H1 (cell line): Measurements from ENCODE around the gene PTH1R. TPM values are rescaled to one million over a fixed set of nuclear protein-coding genes. Genes with fewer than 3 reads are reported as not detected.

ENCODE experiments used
- CTCF ChIA-PET: fragments of 300-600 bp; sonication (Branson Sonifier 250); formaldehyde crosslinking; loops from one replicate; lab custom pipeline; 2021; ENCODE audit not compliant: partially characterized antibody; lab: Charles Lee
- POLR2A ChIA-PET: fragments of 300-600 bp; sonication (Branson Sonifier 250); formaldehyde crosslinking; loops from one replicate; lab custom pipeline; 2021; ENCODE audit warnings: inconsistent platforms; ENCODE audit not compliant: partially characterized antibody; lab: Charles Lee
- DNase-seq, 2 experiments: peaks; one replicate each; pipeline versions ENCODE4 v3.0.0 to v3.0.0-alpha.2; 2010 to 2022; ENCODE audit warnings: low spot score in 2 of 2, low read depth in 1 of 2, mixed read lengths in 1 of 2
- FAIRE-seq: peaks from 2 replicates; lab custom pipeline; 2011; peaks lifted over from hg19 to GRCh38; lab: Jason Lieb, UNC
- H2AFZ ChIP-seq: 2 replicates; pipeline ENCODE4 v1.8.1; 2012; ENCODE audit warnings: low read length, inconsistent platforms
- H2AK5ac ChIP-seq: 2 replicates; pipeline ENCODE4 v1.6.1; 2013; ENCODE audit warnings: low read depth, low read length
- H2BK120ac ChIP-seq: replicated peaks from 2 replicates; pipeline ENCODE3; 2013; ENCODE audit warnings: low read depth, low read length, inconsistent platforms
- H2BK12ac ChIP-seq: 2 replicates; pipeline ENCODE4 v1.6.1; 2013; ENCODE audit warnings: low read depth, low read length
- H2BK15ac ChIP-seq: 2 replicates; pipeline ENCODE4 v1.6.1; 2013; ENCODE audit warnings: low read length
- H2BK20ac ChIP-seq: 2 replicates; pipeline ENCODE4 v1.6.1; 2013; ENCODE audit warnings: low read length
- H2BK5ac ChIP-seq: 2 replicates; pipeline ENCODE4 v1.6.1; 2013; ENCODE audit warnings: low read depth, low read length
- H3K14ac ChIP-seq: 2 replicates; pipeline ENCODE4 v1.6.1; 2013; ENCODE audit warnings: inconsistent platforms; ENCODE audit not compliant: insufficient read length
- H3K18ac ChIP-seq: 2 replicates; pipeline ENCODE4 v1.6.1; 2013; ENCODE audit warnings: low read length; ENCODE audit errors: extremely low read depth
- H3K23ac ChIP-seq: 2 replicates; pipeline ENCODE4 v1.6.1; 2013; ENCODE audit warnings: inconsistent platforms; ENCODE audit not compliant: insufficient read length
- H3K23me2 ChIP-seq: 2 replicates; pipeline ENCODE4 v1.6.1; 2013; ENCODE audit warnings: low read depth, low read length
- H3K27ac ChIP-seq: 2 replicates; pipeline ENCODE4 v1.6.1; 2011; ENCODE audit warnings: low read depth, low read length, inconsistent platforms
- H3K27me3 ChIP-seq, 4 experiments: replicated peaks in 1 of 4; 1 replicate in 1 of 4; 2 replicates in 3 of 4; pipeline versions ENCODE4 v1.6.1 to v1.8.1; 2011 to 2013; ENCODE audit warnings: low read length in 3 of 4, mild to moderate bottlenecking in 3 of 4, inconsistent platforms in 2 of 4, mixed read lengths in 2 of 4, moderate library complexity in 1 of 4; ENCODE audit not compliant: control insufficient read depth in 3 of 4, insufficient read depth in 3 of 4; ENCODE audit errors: extremely low read depth in 1 of 4
- H3K36me3 ChIP-seq, 4 experiments: 2 replicates each; pipeline versions ENCODE4 v1.6.1 to v1.8.1; 2011 to 2013; ENCODE audit warnings: mild to moderate bottlenecking in 4 of 4, low read length in 3 of 4, moderate library complexity in 2 of 4, control low read depth in 1 of 4, inconsistent platforms in 1 of 4; ENCODE audit not compliant: insufficient read depth in 4 of 4, control insufficient read depth in 2 of 4
- H3K4ac ChIP-seq: replicated peaks from 2 replicates; pipeline ENCODE3; 2013; ENCODE audit warnings: low read length, low read depth, mixed read lengths, inconsistent platforms; ENCODE audit not compliant: insufficient read length
- H3K4me1 ChIP-seq, 4 experiments: replicated peaks in 1 of 4; 1 replicate in 1 of 4; 2 replicates in 3 of 4; pipeline versions ENCODE4 v1.6.1 to v1.8.1; 2011 to 2013; ENCODE audit warnings: low read length in 3 of 4, inconsistent platforms in 2 of 4, mixed read lengths in 1 of 4; ENCODE audit not compliant: insufficient read depth in 4 of 4, control insufficient read depth in 3 of 4
- H3K4me2 ChIP-seq, 2 experiments: 2 replicates each; pipeline versions ENCODE4 v1.6.1 to v1.8.1; 2011 to 2013; ENCODE audit warnings: low read depth in 2 of 2, low read length in 2 of 2, control low read depth in 1 of 2, inconsistent platforms in 1 of 2, mild to moderate bottlenecking in 1 of 2; ENCODE audit not compliant: insufficient read depth in 1 of 2
- H3K4me3 ChIP-seq, 4 experiments: fragments of 200-600, 300-600 bp in 1 of 4; sonication (generic), shearing (Covaris generic), sonication (Bioruptor Twin) in 1 of 4; 2 replicates each; pipeline versions ENCODE4 v1.5.1 to v1.8.1; 2011 to 2016; ENCODE audit warnings: low read length in 4 of 4, low read depth in 3 of 4, control low read depth in 2 of 4, inconsistent platforms in 2 of 4, mild to moderate bottlenecking in 2 of 4, mixed read lengths in 1 of 4, moderate library complexity in 1 of 4; ENCODE audit not compliant: insufficient read depth in 2 of 4; ENCODE audit errors: extremely low read depth in 1 of 4
- H3K56ac ChIP-seq: replicated peaks from 2 replicates; pipeline ENCODE3; 2013; ENCODE audit warnings: low read depth, mild to moderate bottlenecking, mixed read lengths, low read length, inconsistent platforms; ENCODE audit not compliant: insufficient read length
- H3K79me1 ChIP-seq: 2 replicates; pipeline ENCODE4 v1.6.1; 2013; ENCODE audit warnings: low read depth, low read length, control low read depth
- H3K79me2 ChIP-seq, 2 experiments: 2 replicates each; pipeline versions ENCODE4 v1.6.1 to v1.8.1; 2012 to 2013; ENCODE audit warnings: low read length in 2 of 2, mild to moderate bottlenecking in 2 of 2, inconsistent platforms in 1 of 2; ENCODE audit not compliant: insufficient read depth in 2 of 2, control insufficient read depth in 1 of 2
- H3K9ac ChIP-seq, 4 experiments: replicated peaks in 1 of 4; 1 replicate in 1 of 4; 2 replicates in 3 of 4; pipeline versions ENCODE4 v1.6.1 to v1.8.1; 2011 to 2013; ENCODE audit warnings: low read depth in 3 of 4, low read length in 3 of 4, control low read depth in 2 of 4, mild to moderate bottlenecking in 2 of 4, moderate library complexity in 2 of 4, inconsistent platforms in 1 of 4; ENCODE audit errors: extremely low read depth in 1 of 4
- H3K9me3 ChIP-seq, 2 experiments: 2 replicates each; pipeline versions ENCODE4 v1.6.1 to v1.8.1; 2012 to 2013; ENCODE audit warnings: mild to moderate bottlenecking in 2 of 2, moderate library complexity in 2 of 2, control low read depth in 1 of 2, inconsistent platforms in 1 of 2, low read depth in 1 of 2, low read length in 1 of 2, mixed read lengths in 1 of 2; ENCODE audit not compliant: insufficient read depth in 2 of 2
- H4K20me1 ChIP-seq, 2 experiments: replicated peaks in 1 of 2; 2 replicates each; pipeline versions ENCODE3 to v1.8.1; 2011 to 2013; ENCODE audit warnings: inconsistent platforms in 2 of 2, low read length in 2 of 2, mild to moderate bottlenecking in 1 of 2; ENCODE audit not compliant: insufficient read depth in 2 of 2, control insufficient read depth in 1 of 2
- H4K5ac ChIP-seq: 2 replicates; pipeline ENCODE4 v1.6.1; 2013; ENCODE audit warnings: low read length, low read depth, mixed read lengths, inconsistent platforms; ENCODE audit not compliant: insufficient read length
- H4K8ac ChIP-seq: 2 replicates; pipeline ENCODE4 v1.8.0; 2013; ENCODE audit warnings: mild to moderate bottlenecking, moderate library complexity, low read length, inconsistent platforms; ENCODE audit not compliant: insufficient read depth; ENCODE audit errors: extremely low read depth
- H4K91ac ChIP-seq: replicated peaks from 2 replicates; pipeline ENCODE3; 2013; ENCODE audit warnings: low read length, mixed read lengths, inconsistent platforms; ENCODE audit not compliant: insufficient read length
- BCL11A ChIP-seq, 2 experiments: IDR thresholded peaks; one replicate each; pipeline ENCODE4 v1.6.1; 2011; ENCODE audit warnings: low read depth in 2 of 2, low read length in 2 of 2, mild to moderate bottlenecking in 2 of 2
- CBX5 ChIP-seq: fragments of 300-800, 300-1000 bp; sonication (generic); IDR thresholded peaks from 2 replicates; pipeline ENCODE4 v1.7.1; 2016; ENCODE audit warnings: antibody characterized with exemption, low read length, low read depth
- CTBP2 ChIP-seq: IDR thresholded peaks from 2 replicates; pipeline ENCODE4 v1.7.0; 2011; ENCODE audit warnings: borderline replicate concordance, mild to moderate bottlenecking, moderate library complexity, mixed read lengths, low read length; ENCODE audit not compliant: insufficient read depth, insufficient read length
- FOSL1 ChIP-seq: IDR thresholded peaks from 2 replicates; pipeline ENCODE4 v1.6.1; 2011; ENCODE audit warnings: mild to moderate bottlenecking, low read depth, low read length, moderate library complexity; ENCODE audit not compliant: insufficient read depth
- HDAC6 ChIP-seq: IDR thresholded peaks from one replicate; pipeline ENCODE4 v1.7.1; 2012; ENCODE audit warnings: low read depth, mild to moderate bottlenecking, inconsistent platforms, low read length, moderate library complexity
- NRF1 ChIP-seq: IDR thresholded peaks from 2 replicates; pipeline ENCODE4 v1.6.1; 2011; ENCODE audit warnings: mild to moderate bottlenecking, low read depth, low read length, improper control_type of control experiment
- RAD21 ChIP-seq, 2 experiments: IDR thresholded peaks in 1 of 2; conservative IDR thresholded peaks in 1 of 2; 2 replicates each; pipeline ENCODE4 v1.6.1; 2011; ENCODE audit warnings: low read depth in 2 of 2, low read length in 2 of 2, improper control_type of control experiment in 1 of 2, inconsistent platforms in 1 of 2, mild to moderate bottlenecking in 1 of 2, moderate library complexity in 1 of 2
- RNF2 ChIP-seq: fragments of 200-900, 300-1000 bp; sonication (generic); IDR thresholded peaks from 2 replicates; pipeline ENCODE4 v1.7.1; 2016; ENCODE audit warnings: borderline replicate concordance, low read depth, mild to moderate bottlenecking, antibody characterized with exemption, low read length; ENCODE audit not compliant: poor library complexity, severe bottlenecking; ENCODE audit errors: missing control alignments
- WGBS, 2 experiments: shearing (Covaris generic) in 1 of 2; methylation state at CpG; one replicate each; pipeline versions ENCODE4 v1.1.6 to v1.1.7; 2013 to 2015; ENCODE audit warnings: low lambda C conversion rate in 2 of 2, mixed read lengths in 2 of 2, inconsistent platforms in 1 of 2, low coverage in 1 of 2, missing lambda C conversion rate in 1 of 2; ENCODE audit not compliant: insufficient replicate concordance in 2 of 2, insufficient coverage in 1 of 2, insufficient read length in 1 of 2; ENCODE audit errors: extremely low coverage in 1 of 2, missing lambda C conversion rate in 1 of 2; 5-methylcytosine and 5-hydroxymethylcytosine counted together
- polyA plus RNA-seq, 7 experiments: library from polyadenylated mRNA; depleted of rRNA in 3 of 7; stranded (reverse) in 5 of 7; unstranded in 2 of 7; fragments of >200 nt in 5 of 7; fragments of 200-250 nt in 2 of 7; gene quantifications; 1 replicate in 5 of 7; 2 replicates in 1 of 7; 4 replicates in 1 of 7; pipeline versions ENCODE4 v1.2.1 to v1.2.3, GENCODE V29; 2011 to 2013; ENCODE audit warnings: missing spikeins in 2 of 7, mixed read lengths in 2 of 7
- total RNA-seq: library from RNA; stranded (reverse); fragmentation: NEBNext Ultra II Directional; extraction: Animal tissue kit (Norgen Biotek cat#: 25700); gene quantifications from 2 replicates; pipeline ENCODE4 v1.2.1, GENCODE V29; 2021
- TF ChIP-seq, protein P1 (sequence below), 3 experiments: IDR thresholded peaks; 1 replicate in 2 of 3; 2 replicates in 1 of 3; pipeline versions ENCODE4 v1.5.1 to v1.6.1; 2011; ENCODE audit warnings: low read length in 3 of 3, mild to moderate bottlenecking in 3 of 3, inconsistent platforms in 2 of 3, low read depth in 1 of 3, moderate library complexity in 1 of 3; ENCODE audit not compliant: insufficient read depth in 1 of 3; ENCODE audit errors: control extremely low read depth in 1 of 3

The PTH1R gene
- total and polyA plus RNA-seq, 2 of the 8 experiments (the other 6 are each of a cell fraction or from before 2014, with no cell fraction given): 0.57 to 1.5 TPM

GRCh38 chr3:46895204-46895660 is 17.7 kb downstream of the PTH1R start:
- Histone ChIP-seq H2AK5ac (no peak overlapping the region), H2AFZ (no peak overlapping the region), H2BK120ac (no peak overlapping the region), H2BK12ac (0 out of 2 replicates have a peak overlapping the region, but pooled peaks have one; percentile 31), H3K79me2 (no peaks in the 10 kb centered on the region), H3K56ac (no peak overlapping the region), H2BK5ac (no peak overlapping the region), H4K5ac (no peak overlapping the region), H3K4me1 (peaks cover 4 to 18% (median 13%) of the 10 kb centered on the region in 4 experiments), H4K20me1 (peaks cover 0 to 7% of the 10 kb centered on the region in 2 experiments), H3K4me2 (no peak overlapping the region), H4K91ac (no peak overlapping the region), H4K8ac (no peak overlapping the region), H3K79me1 (no peaks in the 10 kb centered on the region), H2BK20ac (no peak overlapping the region; the same call in 1 of the 2 replicates), H3K4me3 (no peak overlapping the region), H3K4ac (no peak overlapping the region), H3K23me2 (peaks cover 10% of the 10 kb centered on the region; the same call in 1 of the 2 replicates), H3K9ac (no peak overlapping the region), H3K27ac (no peak overlapping the region), H3K9me3 (no peaks in the 10 kb centered on the region), H3K23ac (no peak overlapping the region), H3K14ac (no peak overlapping the region), H2BK15ac (no peak overlapping the region), H3K36me3 (no peaks in the 10 kb centered on the region), H3K18ac (no peak overlapping the region), H3K27me3 (peaks cover 13 to 70% (median 52%) of the 10 kb centered on the region in 4 experiments)
- DNase-seq: peak in 1 of 2 experiments; percentile 80
- 34% methylated on average over 5 of the region's 5 CpGs; no CpG with 5 or more reads in 1 of the 2 experiments for WGBS, 2 experiments
- POLR2A ChIA-PET: interaction anchor here (0.7 to 0.8 kb wide), 2 partner anchors 28 to 114 kb away, joined by 3 read pairs; no protein-coding TSS in a partner anchor
- CTCF ChIA-PET: interaction anchor here (0.7 to 13.3 kb wide), 36 partner anchors 11 to 493 kb away, joined by 3 to 91 read pairs (median 4); partner anchors contain the start of genes MYL3, PRSS50, PTH1R and TMIE
- FAIRE-seq: no peak
- TF ChIP-seq NRF1 (no peak), CTBP2 (no peak), BCL11A (IDR thresholded peaks at IDR 0.05; ENCODE audit: low read depth in 2 of 2, low read length in 2 of 2) (no peak), CBX5 (no peak), FOSL1 (no peak), HDAC6 (no peak), RNF2 (no peak), RAD21 (IDR thresholded peaks at IDR 0.05 in 1 of 2, conservative IDR thresholded peaks at IDR 0.05 in 1 of 2; ENCODE audit: low read depth in 2 of 2, low read length in 2 of 2) (peak; percentile 68 to 72)
- TF ChIP-seq, protein P1, sequence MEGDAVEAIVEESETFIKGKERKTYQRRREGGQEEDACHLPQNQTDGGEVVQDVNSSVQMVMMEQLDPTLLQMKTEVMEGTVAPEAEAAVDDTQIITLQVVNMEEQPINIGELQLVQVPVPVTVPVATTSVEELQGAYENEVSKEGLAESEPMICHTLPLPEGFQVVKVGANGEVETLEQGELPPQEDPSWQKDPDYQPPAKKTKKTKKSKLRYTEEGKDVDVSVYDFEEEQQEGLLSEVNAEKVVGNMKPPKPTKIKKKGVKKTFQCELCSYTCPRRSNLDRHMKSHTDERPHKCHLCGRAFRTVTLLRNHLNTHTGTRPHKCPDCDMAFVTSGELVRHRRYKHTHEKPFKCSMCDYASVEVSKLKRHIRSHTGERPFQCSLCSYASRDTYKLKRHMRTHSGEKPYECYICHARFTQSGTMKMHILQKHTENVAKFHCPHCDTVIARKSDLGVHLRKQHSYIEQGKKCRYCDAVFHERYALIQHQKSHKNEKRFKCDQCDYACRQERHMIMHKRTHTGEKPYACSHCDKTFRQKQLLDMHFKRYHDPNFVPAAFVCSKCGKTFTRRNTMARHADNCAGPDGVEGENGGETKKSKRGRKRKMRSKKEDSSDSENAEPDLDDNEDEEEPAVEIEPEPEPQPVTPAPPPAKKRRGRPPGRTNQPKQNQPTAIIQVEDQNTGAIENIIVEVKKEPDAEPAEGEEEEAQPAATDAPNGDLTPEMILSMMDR (IDR thresholded peaks at IDR 0.05; ENCODE audit: control extremely low read depth in 1 of 3, insufficient read depth in 1 of 3, low read depth in 1 of 3, low read length in 3 of 3): peak in 2 of 3 experiments; percentile 68 to 75; a peak in 3 of 4 replicates
